ENCODE measurements around the gene BCL2L15. TPM values are rescaled to one million over a fixed set of nuclear protein-coding genes. Genes with fewer than 3 reads are reported as not detected.
A peak's percentile ranks its signal among the peaks of the same experiment; 100 is the strongest.

Gene BCL2L15
- total and polyA plus RNA-seq, 10 donors, result 0.64 to 7.1 (median 1.9) TPM

DNA sequence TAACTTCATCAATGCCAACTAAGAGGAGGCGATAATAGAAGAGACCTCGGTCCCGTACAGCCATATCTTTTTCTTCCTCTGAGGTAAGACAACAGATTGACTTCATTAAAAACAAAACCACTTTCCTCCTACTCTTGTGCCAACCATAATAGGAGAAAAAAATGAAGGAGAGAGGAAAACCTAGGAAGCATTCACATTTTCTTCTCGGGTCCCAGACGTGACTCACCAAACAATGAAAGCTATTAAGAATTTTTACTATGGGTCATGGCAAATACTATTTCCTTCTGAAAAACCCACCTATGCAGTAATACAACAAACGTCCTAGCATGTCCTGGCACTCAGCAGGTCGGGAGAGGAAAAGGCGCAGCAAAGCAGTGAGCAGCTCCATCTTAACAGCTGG lies 8.6 kb upstream of the BCL2L15 start:
- H3K36me3 ChIP-seq, result peaks cover 0 to 80% (median 61%) of the 10 kb centered on the region in 6 donors
- H3K4me1 ChIP-seq, result peaks cover 0 to 54% (median 14%) of the 10 kb centered on the region in 6 donors
- TF ChIP-seq POLR2AphosphoS5 (IDR thresholded peaks at IDR 0.05), result no peak
- H3K4me3 ChIP-seq, result no peak overlapping the region
- H3K27me3 ChIP-seq (replicated peaks in 1 of 7), result no peaks in the 10 kb centered on the region
- H3K27ac ChIP-seq, result no peak overlapping the region
- WGBS, 5 donors, result 94 to 96% (median 95%) methylated on average over 8 of the region's 8 CpGs
- DNase-seq, result no peak
- no peaks in the 10 kb centered on the region for H3K9me3 ChIP-seq
- intact Hi-C loops (cut with DNase I; ENCODE audit: low total_unique reads), result no loop called here

DNA sequence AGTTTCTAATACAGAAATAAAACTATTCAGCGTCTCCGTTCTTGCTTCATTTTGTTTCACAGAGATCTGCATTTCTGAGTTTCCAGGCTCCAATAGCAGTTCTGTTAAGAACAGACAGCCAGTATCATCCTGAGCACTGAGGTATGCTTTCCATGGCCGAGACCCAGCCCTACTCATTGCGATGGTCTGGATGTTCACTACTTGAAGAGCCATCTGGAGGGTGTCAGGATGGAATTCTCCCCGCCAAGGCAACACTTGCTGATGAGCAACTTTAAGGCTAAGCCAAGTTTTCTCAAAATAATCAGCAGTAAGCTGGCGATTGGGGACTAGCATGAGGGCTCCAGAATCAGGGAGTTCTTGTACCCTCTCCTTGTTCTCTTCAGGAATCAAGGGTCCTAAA lies 7.7 kb upstream of the BCL2L15 start:
- 91 to 97% (median 95%) methylated on average over 6 of the region's 6 CpGs for WGBS, 5 donors
- H3K36me3 ChIP-seq, result peaks cover 0 to 71% (median 57%) of the 10 kb centered on the region in 6 donors

DNA sequence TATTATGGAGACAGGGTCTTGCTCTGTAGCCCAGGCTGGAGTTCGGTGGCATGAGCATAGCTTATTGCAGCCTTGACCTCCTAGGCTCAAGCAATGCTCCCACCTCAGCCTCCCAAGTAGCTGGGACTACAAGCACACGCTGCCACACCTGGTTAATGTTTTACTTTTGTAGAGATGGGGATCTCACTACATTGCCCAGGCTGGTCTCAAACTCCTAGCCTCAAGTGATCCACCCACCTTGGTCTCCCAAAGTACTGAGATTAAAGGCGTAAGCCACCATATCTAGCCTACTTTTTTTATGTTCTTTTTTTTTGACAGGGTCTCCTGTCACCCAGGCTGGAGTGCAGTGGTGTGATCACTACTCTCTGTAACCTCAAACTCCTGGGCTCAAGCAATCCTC lies 5.9 kb upstream of the BCL2L15 start:
- WGBS, 5 donors, result 94 to 98% (median 96%) methylated on average over 3 of the region's 3 CpGs
- intact Hi-C loops (cut with DNase I; ENCODE audit: low total_unique reads), result no loop called here
- Histone ChIP-seq H3K36me3 (peaks cover 0 to 53% (median 44%) of the 10 kb centered on the region in 6 donors), H3K27me3 (replicated peaks in 1 of 7) (no peaks in the 10 kb centered on the region), H3K9me3 (no peaks in the 10 kb centered on the region), H3K4me3 (no peak overlapping the region), H3K4me1 (peaks cover 0 to 27% (median under 1%) of the 10 kb centered on the region in 6 donors), H3K27ac (peak overlapping the region in 1 of 8 donors; percentile 26)
- no peak for TF ChIP-seq POLR2A (IDR thresholded peaks at IDR 0.05)
- TF ChIP-seq POLR2AphosphoS5 (IDR thresholded peaks at IDR 0.05), result no peak
- TF ChIP-seq, protein P1, sequence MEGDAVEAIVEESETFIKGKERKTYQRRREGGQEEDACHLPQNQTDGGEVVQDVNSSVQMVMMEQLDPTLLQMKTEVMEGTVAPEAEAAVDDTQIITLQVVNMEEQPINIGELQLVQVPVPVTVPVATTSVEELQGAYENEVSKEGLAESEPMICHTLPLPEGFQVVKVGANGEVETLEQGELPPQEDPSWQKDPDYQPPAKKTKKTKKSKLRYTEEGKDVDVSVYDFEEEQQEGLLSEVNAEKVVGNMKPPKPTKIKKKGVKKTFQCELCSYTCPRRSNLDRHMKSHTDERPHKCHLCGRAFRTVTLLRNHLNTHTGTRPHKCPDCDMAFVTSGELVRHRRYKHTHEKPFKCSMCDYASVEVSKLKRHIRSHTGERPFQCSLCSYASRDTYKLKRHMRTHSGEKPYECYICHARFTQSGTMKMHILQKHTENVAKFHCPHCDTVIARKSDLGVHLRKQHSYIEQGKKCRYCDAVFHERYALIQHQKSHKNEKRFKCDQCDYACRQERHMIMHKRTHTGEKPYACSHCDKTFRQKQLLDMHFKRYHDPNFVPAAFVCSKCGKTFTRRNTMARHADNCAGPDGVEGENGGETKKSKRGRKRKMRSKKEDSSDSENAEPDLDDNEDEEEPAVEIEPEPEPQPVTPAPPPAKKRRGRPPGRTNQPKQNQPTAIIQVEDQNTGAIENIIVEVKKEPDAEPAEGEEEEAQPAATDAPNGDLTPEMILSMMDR (IDR thresholded peaks at IDR 0.05 in 8 of 11, conservative IDR thresholded peaks at IDR 0.05 in 3 of 11), result no peak
- no peak for DNase-seq

More for the DNA sequence above, 7.7 kb upstream of the BCL2L15 start:
- Histone ChIP-seq H3K9me3 (no peaks in the 10 kb centered on the region), H3K27ac (no peak overlapping the region), H3K4me1 (peaks cover 0 to 46% (median 12%) of the 10 kb centered on the region in 6 donors), H3K27me3 (replicated peaks in 1 of 7) (no peaks in the 10 kb centered on the region), H3K4me3 (no peak overlapping the region)
- TF ChIP-seq, protein P1 (IDR thresholded peaks at IDR 0.05 in 8 of 11, conservative IDR thresholded peaks at IDR 0.05 in 3 of 11), result no peak
- TF ChIP-seq POLR2AphosphoS5 (IDR thresholded peaks at IDR 0.05) (no peak), POLR2A (IDR thresholded peaks at IDR 0.05) (no peak)
- intact Hi-C loops (cut with DNase I; ENCODE audit: low total_unique reads), result no loop called here
- DNase-seq, result no peak

DNA sequence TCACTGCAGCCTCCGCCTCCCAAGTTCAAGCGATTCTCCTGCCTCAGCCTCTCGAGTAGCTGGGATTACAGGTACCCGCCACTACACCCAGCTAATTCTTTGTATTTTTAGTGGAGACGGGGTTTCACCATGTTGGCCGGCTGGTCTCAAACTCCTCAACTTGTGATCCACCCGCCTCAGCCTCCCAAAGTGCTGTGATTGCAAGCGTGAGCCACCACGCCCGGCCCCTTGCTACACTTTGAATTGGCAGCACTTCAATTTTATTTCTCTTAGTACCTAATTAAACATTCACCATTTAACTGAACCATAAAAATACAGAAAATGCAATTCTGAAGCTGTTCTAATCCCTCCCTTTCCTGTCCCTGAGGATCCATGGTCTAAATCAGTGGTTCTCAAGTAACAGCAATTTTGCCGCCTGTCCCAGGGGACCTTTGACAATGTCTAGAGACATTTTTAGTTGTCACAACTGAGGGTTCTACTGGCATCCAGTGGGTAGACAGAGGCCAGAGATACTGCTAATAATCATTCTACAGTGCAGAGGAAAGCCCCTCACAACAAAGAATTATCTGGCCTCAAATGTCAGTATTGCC lies 4.3 kb upstream of the BCL2L15 start:
- no peak for TF ChIP-seq POLR2A (IDR thresholded peaks at IDR 0.05)
- TF ChIP-seq, protein P1 (IDR thresholded peaks at IDR 0.05 in 8 of 11, conservative IDR thresholded peaks at IDR 0.05 in 3 of 11), result no peak
- no peak for TF ChIP-seq POLR2AphosphoS5 (IDR thresholded peaks at IDR 0.05)
- intact Hi-C loops (cut with DNase I; ENCODE audit: low total_unique reads), result no loop called here
- no peak overlapping the region for H3K4me3 ChIP-seq
- H3K36me3 ChIP-seq, result peaks cover 0 to 37% (median 29%) of the 10 kb centered on the region in 6 donors
- H3K27me3 ChIP-seq (replicated peaks in 1 of 7), result no peaks in the 10 kb centered on the region
- H3K4me1 ChIP-seq, result peaks cover 0 to 18% (median 0%) of the 10 kb centered on the region in 6 donors
- no peak for DNase-seq
- no peak overlapping the region for H3K27ac ChIP-seq
- no peaks in the 10 kb centered on the region for H3K9me3 ChIP-seq
- 86 to 95% (median 92%) methylated on average over 11 of the region's 11 CpGs for WGBS, 5 donors
